ENCODE measurements around the gene MRPL22.
A peak's percentile ranks its signal among the peaks of the same experiment; 100 is the strongest.

Gene MRPL22

GRCh38 chr5:154949781-154950180, 8.9 kb downstream of the MRPL22 start:
- DNase-seq (ENCODE audit: low read depth): no peak
- no peak overlapping the region for H3K4me3 ChIP-seq (ENCODE audit: low read depth, low read length)
- TF ChIP-seq CTCF (IDR thresholded peaks at IDR 0.05; ENCODE audit: low read depth, low read length, missing control alignments): no peak
- in situ Hi-C loops (cut with HindIII; ENCODE audit: low sequenced_read_pairs): no loop called here

GRCh38 chr5:154956712-154957111, 15.8 kb downstream of the MRPL22 start:
- TF ChIP-seq CTCF (IDR thresholded peaks at IDR 0.05; ENCODE audit: low read depth, low read length, missing control alignments): no peak
- DNase-seq (ENCODE audit: low read depth): no peak
- H3K4me3 ChIP-seq (ENCODE audit: low read depth, low read length): no peak overlapping the region
- in situ Hi-C loops (cut with HindIII; ENCODE audit: low sequenced_read_pairs): no loop called here

GRCh38 chr5:154962494-154962893, 21.6 kb downstream of the MRPL22 start:
- H3K4me3 ChIP-seq (ENCODE audit: low read depth, low read length): no peak overlapping the region
- DNase-seq (ENCODE audit: low read depth): no peak
- TF ChIP-seq CTCF (IDR thresholded peaks at IDR 0.05; ENCODE audit: low read depth, low read length, missing control alignments): no peak
- in situ Hi-C loops (cut with HindIII; ENCODE audit: low sequenced_read_pairs): no loop called here

- H3K4me3 ChIP-seq (ENCODE audit: low read depth, low read length): no peak overlapping the region
- no peak for TF ChIP-seq CTCF (IDR thresholded peaks at IDR 0.05; ENCODE audit: low read depth, low read length, missing control alignments)
- no peak for DNase-seq (ENCODE audit: low read depth)
- in situ Hi-C loops (cut with HindIII; ENCODE audit: low sequenced_read_pairs): no loop called here
Observed at GRCh38 chr5:154966081-154966841, 25.4 kb downstream of the MRPL22 start.

GRCh38 chr5:154966874-154967273, 26.0 kb downstream of the MRPL22 start:
- no peak for TF ChIP-seq CTCF (IDR thresholded peaks at IDR 0.05; ENCODE audit: low read depth, low read length, missing control alignments)
- H3K4me3 ChIP-seq (ENCODE audit: low read depth, low read length): no peak overlapping the region
- in situ Hi-C loops (cut with HindIII; ENCODE audit: low sequenced_read_pairs): no loop called here
- no peak for DNase-seq (ENCODE audit: low read depth)

GRCh38 chr5:154967421-154968024, 26.6 kb downstream of the MRPL22 start:
- DNase-seq (ENCODE audit: low read depth): no peak
- no peak overlapping the region for H3K4me3 ChIP-seq (ENCODE audit: low read depth, low read length)
- peak; percentile 54 for TF ChIP-seq CTCF (IDR thresholded peaks at IDR 0.05; ENCODE audit: low read depth, low read length, missing control alignments)
- in situ Hi-C loops (cut with HindIII; ENCODE audit: low sequenced_read_pairs): no loop called here
